Measurements from ENCODE around the gene HMCN2. TPM values are rescaled to one million over a fixed set of nuclear protein-coding genes. Genes with fewer than 3 reads are reported as not detected.

The HMCN2 gene
- total and polyA plus RNA-seq, 2 donors (not counting 1 experiment from before 2014, with no cell fraction given), result 0.01 TPM; not detected in 1

GRCh38 chr9:130368631-130369103, 103.1 kb downstream of the HMCN2 start:
- DNase-seq (no peak), ATAC-seq (ENCODE audit: low read depth) (no peak)
- H3K27me3 ChIP-seq (replicated peaks in 1 of 4; ENCODE audit: control extremely low read depth in 1 of 4, control insufficient read depth in 3 of 4, insufficient read depth in 4 of 4, low read length in 3 of 4), result peaks cover 0 to 4% (median 0%) of the 10 kb centered on the region in 4 experiments
- H3K4me2 ChIP-seq (replicated peaks; ENCODE audit: low read depth, low read length, poor library complexity, severe bottlenecking), result no peak overlapping the region
- CTCF ChIA-PET, result no interaction called here
- intact Hi-C loops (cut with micrococcal nuclease), result no loop called here
- H3K27me3 Mint-ChIP-seq, result peaks cover 10% of the 10 kb centered on the region
- no peaks in the 10 kb centered on the region for H4K20me1 ChIP-seq (ENCODE audit: control insufficient read depth, insufficient read depth, low read length, poor library complexity, severe bottlenecking)
- H3K79me2 ChIP-seq (ENCODE audit: control insufficient read depth, insufficient read depth, low read length), result no peaks in the 10 kb centered on the region
- POLR2A ChIA-PET, result interaction anchor here (0.5 kb wide), 1 partner anchor 20 kb away, joined by 4 read pairs; no protein-coding TSS in a partner anchor
- peaks cover 0 to 11% (median 0%) of the 10 kb centered on the region in 3 donors for H3K9me3 ChIP-seq (ENCODE audit: control extremely low read depth in 1 of 3, control insufficient read depth in 2 of 3, insufficient read depth in 1 of 3, low read length in 2 of 3)
- H3K27ac Mint-ChIP-seq, result no peak overlapping the region
- no peak overlapping the region for H3K4me3 ChIP-seq (ENCODE audit: control extremely low read depth in 1 of 5, extremely low read depth in 1 of 5, insufficient read depth in 1 of 5, low read depth in 2 of 5, low read length in 4 of 5)
- H3K4me3 Mint-ChIP-seq, result no peak overlapping the region
- no peaks in the 10 kb centered on the region for H3K9me3 Mint-ChIP-seq (ENCODE audit: insufficient read depth)
- H3K9ac ChIP-seq (ENCODE audit: low read length), result no peak overlapping the region
- WGBS (ENCODE audit: insufficient coverage), result no CpG with 5 or more reads among the region's 8 CpGs
- no peaks in the 10 kb centered on the region for H3K4me1 ChIP-seq (ENCODE audit: control insufficient read depth in 2 of 2, insufficient read depth in 2 of 2, low read length in 2 of 2)
- H3K36me3 ChIP-seq (replicated peaks in 1 of 2; ENCODE audit: control extremely low read depth in 1 of 2, control insufficient read depth in 1 of 2, extremely low read depth in 1 of 2, insufficient read depth in 2 of 2, low read length in 1 of 2), result no peaks in the 10 kb centered on the region
- H3K27ac ChIP-seq (ENCODE audit: low read length in 2 of 2), result no peak overlapping the region
- no peak overlapping the region for H2AFZ ChIP-seq (ENCODE audit: insufficient read depth, low read depth, low read length, poor library complexity, severe bottlenecking)
- TF ChIP-seq, protein P1, sequence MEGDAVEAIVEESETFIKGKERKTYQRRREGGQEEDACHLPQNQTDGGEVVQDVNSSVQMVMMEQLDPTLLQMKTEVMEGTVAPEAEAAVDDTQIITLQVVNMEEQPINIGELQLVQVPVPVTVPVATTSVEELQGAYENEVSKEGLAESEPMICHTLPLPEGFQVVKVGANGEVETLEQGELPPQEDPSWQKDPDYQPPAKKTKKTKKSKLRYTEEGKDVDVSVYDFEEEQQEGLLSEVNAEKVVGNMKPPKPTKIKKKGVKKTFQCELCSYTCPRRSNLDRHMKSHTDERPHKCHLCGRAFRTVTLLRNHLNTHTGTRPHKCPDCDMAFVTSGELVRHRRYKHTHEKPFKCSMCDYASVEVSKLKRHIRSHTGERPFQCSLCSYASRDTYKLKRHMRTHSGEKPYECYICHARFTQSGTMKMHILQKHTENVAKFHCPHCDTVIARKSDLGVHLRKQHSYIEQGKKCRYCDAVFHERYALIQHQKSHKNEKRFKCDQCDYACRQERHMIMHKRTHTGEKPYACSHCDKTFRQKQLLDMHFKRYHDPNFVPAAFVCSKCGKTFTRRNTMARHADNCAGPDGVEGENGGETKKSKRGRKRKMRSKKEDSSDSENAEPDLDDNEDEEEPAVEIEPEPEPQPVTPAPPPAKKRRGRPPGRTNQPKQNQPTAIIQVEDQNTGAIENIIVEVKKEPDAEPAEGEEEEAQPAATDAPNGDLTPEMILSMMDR (IDR thresholded peaks at IDR 0.05), result no peak
- TF ChIP-seq EZH2 (IDR thresholded peaks at IDR 0.05; ENCODE audit: borderline replicate concordance, insufficient read depth, low read depth, low read length, poor library complexity, severe bottlenecking), result no peak
- peaks cover 2% of the 10 kb centered on the region for H3K4me1 Mint-ChIP-seq

DNA sequence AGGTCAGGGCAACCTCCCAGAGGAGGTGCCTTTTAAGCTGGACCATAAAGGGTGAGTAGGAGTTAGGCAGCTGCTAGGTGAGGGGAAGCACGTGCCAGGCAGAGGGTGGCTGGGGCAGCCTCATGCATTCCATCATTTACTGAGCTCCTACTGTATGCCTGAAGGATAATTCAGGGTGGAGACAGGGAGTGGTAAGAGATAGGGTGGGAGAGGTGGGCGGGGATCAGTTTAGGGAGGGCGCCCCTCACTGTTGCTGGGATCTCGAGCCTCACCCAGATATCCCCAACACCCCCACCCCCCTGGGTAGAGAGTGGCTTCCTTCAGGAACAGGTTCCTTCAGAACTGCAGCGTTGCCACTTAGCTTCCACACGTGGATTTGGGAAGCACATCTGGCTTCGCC, 104.7 kb downstream of the HMCN2 start:
- TF ChIP-seq, protein P1 (IDR thresholded peaks at IDR 0.05), result no peak
- TF ChIP-seq EZH2 (IDR thresholded peaks at IDR 0.05; ENCODE audit: borderline replicate concordance, insufficient read depth, low read depth, low read length, poor library complexity, severe bottlenecking), result no peak
- Histone ChIP-seq H3K4me2 (replicated peaks; ENCODE audit: low read depth, low read length, poor library complexity, severe bottlenecking) (no peak overlapping the region), H3K27ac (ENCODE audit: low read length in 2 of 2) (no peak overlapping the region), H3K79me2 (ENCODE audit: control insufficient read depth, insufficient read depth, low read length) (no peaks in the 10 kb centered on the region), H3K4me3 (ENCODE audit: control extremely low read depth in 1 of 5, extremely low read depth in 1 of 5, insufficient read depth in 1 of 5, low read depth in 2 of 5, low read length in 4 of 5) (no peak overlapping the region), H3K36me3 (replicated peaks in 1 of 2; ENCODE audit: control extremely low read depth in 1 of 2, control insufficient read depth in 1 of 2, extremely low read depth in 1 of 2, insufficient read depth in 2 of 2, low read length in 1 of 2) (no peaks in the 10 kb centered on the region), H2AFZ (ENCODE audit: insufficient read depth, low read depth, low read length, poor library complexity, severe bottlenecking) (no peak overlapping the region), H3K4me1 (ENCODE audit: control insufficient read depth in 2 of 2, insufficient read depth in 2 of 2, low read length in 2 of 2) (no peaks in the 10 kb centered on the region), H3K9ac (ENCODE audit: low read length) (no peak overlapping the region), H4K20me1 (ENCODE audit: control insufficient read depth, insufficient read depth, low read length, poor library complexity, severe bottlenecking) (no peaks in the 10 kb centered on the region), H3K27me3 (replicated peaks in 1 of 4; ENCODE audit: control extremely low read depth in 1 of 4, control insufficient read depth in 3 of 4, insufficient read depth in 4 of 4, low read length in 3 of 4) (peaks cover 0 to 4% (median 0%) of the 10 kb centered on the region in 4 experiments), H3K9me3 (ENCODE audit: control extremely low read depth in 1 of 3, control insufficient read depth in 2 of 3, insufficient read depth in 1 of 3, low read length in 2 of 3) (peaks cover 0 to 11% (median 0%) of the 10 kb centered on the region in 3 donors)
- CTCF ChIA-PET, result no interaction called here
- POLR2A ChIA-PET, result interaction anchor here (0.6 kb wide), 1 partner anchor 62 kb away, joined by 9 read pairs; no protein-coding TSS in a partner anchor
- no peak overlapping the region for H3K27ac Mint-ChIP-seq
- peaks cover 7% of the 10 kb centered on the region for H3K27me3 Mint-ChIP-seq
- peaks cover 2% of the 10 kb centered on the region for H3K4me1 Mint-ChIP-seq
- no peaks in the 10 kb centered on the region for H3K9me3 Mint-ChIP-seq (ENCODE audit: insufficient read depth)
- H3K4me3 Mint-ChIP-seq, result no peak overlapping the region
- ATAC-seq (ENCODE audit: low read depth) (no peak), DNase-seq (no peak)
- 96% methylated on average over 2 of the region's 7 CpGs for WGBS (ENCODE audit: insufficient coverage)
- intact Hi-C loops (cut with micrococcal nuclease), result no loop called here
